Mesenchymal stem cell (in vitro differentiated cells and primary cell): ENCODE results near the gene SMC6.

Source experiments
- DNase-seq: peaks from one replicate; pipeline ENCODE4 v3.0.0-alpha.2; 2013
- H2AFZ ChIP-seq: one replicate; pipeline ENCODE4 v1.6.1; 2013; ENCODE audit warnings: low read depth, mild to moderate bottlenecking, control low read depth, inconsistent platforms, low read length, moderate library complexity
- H2AK5ac ChIP-seq: 2 replicates; pipeline ENCODE4 v1.6.1; 2013; ENCODE audit warnings: low read length, moderate library complexity, mild to moderate bottlenecking, inconsistent platforms; ENCODE audit not compliant: severe bottlenecking
- H2BK120ac ChIP-seq: one replicate; pipeline ENCODE4 v1.6.1; 2013; ENCODE audit warnings: low read depth, mild to moderate bottlenecking, inconsistent platforms, low read length, moderate library complexity
- H2BK12ac ChIP-seq, 2 experiments: one replicate each; pipeline ENCODE4 v1.6.1; 2013; ENCODE audit warnings: inconsistent platforms in 2 of 2, low read length in 2 of 2, mild to moderate bottlenecking in 2 of 2, moderate library complexity in 2 of 2, control low read depth in 1 of 2
- H2BK15ac ChIP-seq: one replicate; pipeline ENCODE4 v1.6.1; 2013; ENCODE audit warnings: mild to moderate bottlenecking, low read depth, inconsistent platforms; ENCODE audit not compliant: poor library complexity, severe bottlenecking
- H2BK5ac ChIP-seq: 2 replicates; pipeline ENCODE4 v1.6.1; 2013; ENCODE audit warnings: low read depth, mild to moderate bottlenecking, low read length, control low read depth, inconsistent platforms; ENCODE audit not compliant: poor library complexity, severe bottlenecking
- H3K14ac ChIP-seq, 2 experiments: one replicate each; pipeline ENCODE4 v1.6.1; 2013; ENCODE audit warnings: inconsistent platforms in 2 of 2, low read length in 2 of 2, control low read depth in 1 of 2, mild to moderate bottlenecking in 1 of 2, moderate library complexity in 1 of 2
- H3K18ac ChIP-seq, 2 experiments: one replicate each; pipeline ENCODE4 v1.6.1; 2013; ENCODE audit warnings: inconsistent platforms in 2 of 2, low read length in 2 of 2, control low read depth in 1 of 2, low read depth in 1 of 2, mild to moderate bottlenecking in 1 of 2
- H3K23ac ChIP-seq, 2 experiments: one replicate each; pipeline ENCODE4 v1.6.1; 2013; ENCODE audit warnings: inconsistent platforms in 2 of 2, low read length in 2 of 2, mild to moderate bottlenecking in 2 of 2, moderate library complexity in 2 of 2, control low read depth in 1 of 2
- H3K27ac ChIP-seq: 2 replicates; pipeline ENCODE4 v1.5.1; 2013; ENCODE audit warnings: mild to moderate bottlenecking, moderate library complexity, low read length, control low read depth, inconsistent platforms; ENCODE audit not compliant: poor library complexity, severe bottlenecking
- H3K27me3 ChIP-seq, 2 experiments: 2 replicates each; pipeline versions ENCODE4 v1.6.1 to v1.7.0; 2013; ENCODE audit warnings: low read length in 2 of 2, mild to moderate bottlenecking in 2 of 2, moderate library complexity in 2 of 2, control low read depth in 1 of 2, inconsistent platforms in 1 of 2; ENCODE audit not compliant: control insufficient read depth in 1 of 2, insufficient read depth in 1 of 2
- H3K36me3 ChIP-seq, 2 experiments: 2 replicates each; pipeline versions ENCODE4 v1.6.1 to v1.7.0; 2013; ENCODE audit warnings: low read length in 2 of 2, control low read depth in 1 of 2, inconsistent platforms in 1 of 2, low read depth in 1 of 2, mild to moderate bottlenecking in 1 of 2; ENCODE audit not compliant: insufficient read depth in 2 of 2, control insufficient read depth in 1 of 2
- H3K4ac ChIP-seq, 2 experiments: one replicate each; pipeline ENCODE4 v1.6.1; 2013; ENCODE audit warnings: inconsistent platforms in 2 of 2, low read length in 2 of 2, mild to moderate bottlenecking in 2 of 2, moderate library complexity in 2 of 2, control low read depth in 1 of 2, low read depth in 1 of 2
- H3K4me1 ChIP-seq: 2 replicates; pipeline ENCODE4 v1.6.1; 2013; ENCODE audit warnings: low read depth, low read length, control low read depth; ENCODE audit not compliant: control insufficient read depth, insufficient read depth
- H3K4me2 ChIP-seq: 2 replicates; pipeline ENCODE4 v1.6.1; 2013; ENCODE audit warnings: low read length, mild to moderate bottlenecking, inconsistent platforms; ENCODE audit not compliant: poor library complexity, severe bottlenecking
- H3K4me3 ChIP-seq, 2 experiments: 2 replicates each; pipeline versions ENCODE4 v1.5.1 to v1.7.0; 2013; ENCODE audit warnings: low read length in 2 of 2, mild to moderate bottlenecking in 2 of 2, control low read depth in 1 of 2, low read depth in 1 of 2; ENCODE audit not compliant: insufficient read depth in 1 of 2
- H3K79me1 ChIP-seq: replicated peaks from 2 replicates; pipeline ENCODE4 v1.6.1; 2013; ENCODE audit warnings: mild to moderate bottlenecking, control low read depth, low read length, inconsistent platforms; ENCODE audit not compliant: poor library complexity, severe bottlenecking
- H3K9ac ChIP-seq: 2 replicates; pipeline ENCODE4 v1.7.0; 2013; ENCODE audit warnings: mild to moderate bottlenecking, low read length, moderate library complexity
- H3K9me3 ChIP-seq: 2 replicates; pipeline ENCODE4 v1.7.0; 2013; ENCODE audit warnings: mild to moderate bottlenecking, low read length; ENCODE audit not compliant: control insufficient read depth
- H4K8ac ChIP-seq: one replicate; pipeline ENCODE4 v1.6.1; 2013; ENCODE audit warnings: inconsistent platforms, mild to moderate bottlenecking, low read length, moderate library complexity
- H4K91ac ChIP-seq: one replicate; pipeline ENCODE4 v1.6.1; 2013; ENCODE audit warnings: mild to moderate bottlenecking, low read length, inconsistent platforms
- WGBS: methylation state at CpG from one replicate; pipeline ENCODE4 v1.1.7; 2013; ENCODE audit warnings: mixed read lengths; 5-methylcytosine and 5-hydroxymethylcytosine counted together

The SMC6 gene

DNA sequence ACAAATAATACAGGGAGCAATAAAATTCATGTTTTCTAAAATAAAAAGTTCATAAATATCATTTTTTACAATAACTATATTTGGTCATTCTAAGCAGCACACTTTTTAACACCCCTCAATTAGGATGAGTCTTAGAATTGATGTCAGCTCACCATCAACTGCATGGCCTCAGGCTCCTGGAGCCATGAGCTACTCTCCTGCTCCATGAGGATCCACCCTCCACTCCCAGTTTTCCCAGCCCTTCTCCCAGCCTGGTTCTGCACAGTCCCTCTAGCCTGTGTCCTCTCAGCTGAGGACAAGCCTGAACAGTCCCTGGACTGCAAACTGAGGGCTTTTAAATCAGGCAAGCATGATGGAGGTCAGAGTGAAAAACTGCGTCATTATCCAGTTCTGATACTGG, 89.1 kb downstream of the SMC6 start:
- Histone ChIP-seq H2AFZ (no peak overlapping the region), H4K8ac (no peak overlapping the region), H2BK12ac (no peak overlapping the region), H2BK120ac (no peak overlapping the region), H2AK5ac (no peak overlapping the region), H3K36me3 (peaks cover 6 to 65% of the 10 kb centered on the region in 2 experiments), H3K23ac (no peak overlapping the region), H3K14ac (no peak overlapping the region), H2BK5ac (no peak overlapping the region), H4K91ac (no peak overlapping the region), H3K9me3 (no peaks in the 10 kb centered on the region), H3K27ac (no peak overlapping the region), H3K4me2 (no peak overlapping the region), H3K27me3 (no peaks in the 10 kb centered on the region), H3K18ac (no peak overlapping the region), H3K4me3 (no peak overlapping the region), H3K9ac (no peak overlapping the region), H3K4me1 (no peaks in the 10 kb centered on the region), H2BK15ac (no peak overlapping the region), H3K4ac (no peak overlapping the region), H3K79me1 (peaks cover 6% of the 10 kb centered on the region)
- DNase-seq = no peak
- WGBS = no CpG with 5 or more reads among the region's 1 CpG

DNA sequence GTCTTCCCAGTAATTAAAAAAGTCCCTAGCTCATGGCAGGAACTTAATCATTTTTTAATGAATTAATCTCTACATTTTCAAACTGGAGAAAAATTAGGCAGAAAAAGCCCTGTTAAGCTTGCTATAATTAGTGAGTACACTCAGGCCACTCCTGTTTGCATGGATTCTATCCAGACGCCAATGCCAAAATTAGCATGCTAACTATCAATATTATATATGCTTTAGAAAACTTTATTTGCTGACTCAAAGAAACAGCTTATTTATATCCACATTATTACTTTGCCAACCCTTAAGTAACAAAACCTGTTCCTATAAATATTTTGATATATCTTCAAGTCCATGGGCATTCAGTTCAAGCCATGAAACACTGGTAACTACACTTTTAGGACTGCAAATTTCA, 90.9 kb downstream of the SMC6 start:
- Histone ChIP-seq H3K9ac (no peak overlapping the region), H2BK12ac (no peak overlapping the region), H3K36me3 (peaks cover 6 to 55% of the 10 kb centered on the region in 2 experiments), H2AFZ (no peak overlapping the region), H3K27me3 (no peaks in the 10 kb centered on the region), H3K4ac (no peak overlapping the region), H3K4me3 (no peak overlapping the region), H2BK120ac (no peak overlapping the region), H3K27ac (no peak overlapping the region), H3K9me3 (no peaks in the 10 kb centered on the region), H4K8ac (no peak overlapping the region), H3K14ac (no peak overlapping the region), H2AK5ac (no peak overlapping the region), H3K4me2 (no peak overlapping the region), H3K18ac (no peak overlapping the region), H4K91ac (no peak overlapping the region), H3K23ac (no peak overlapping the region), H2BK15ac (no peak overlapping the region), H3K4me1 (no peaks in the 10 kb centered on the region), H2BK5ac (no peak overlapping the region), H3K79me1 (peaks cover 2% of the 10 kb centered on the region)
- WGBS = 100% methylated on average over 1 of the region's 1 CpG
- no peak for DNase-seq

DNA sequence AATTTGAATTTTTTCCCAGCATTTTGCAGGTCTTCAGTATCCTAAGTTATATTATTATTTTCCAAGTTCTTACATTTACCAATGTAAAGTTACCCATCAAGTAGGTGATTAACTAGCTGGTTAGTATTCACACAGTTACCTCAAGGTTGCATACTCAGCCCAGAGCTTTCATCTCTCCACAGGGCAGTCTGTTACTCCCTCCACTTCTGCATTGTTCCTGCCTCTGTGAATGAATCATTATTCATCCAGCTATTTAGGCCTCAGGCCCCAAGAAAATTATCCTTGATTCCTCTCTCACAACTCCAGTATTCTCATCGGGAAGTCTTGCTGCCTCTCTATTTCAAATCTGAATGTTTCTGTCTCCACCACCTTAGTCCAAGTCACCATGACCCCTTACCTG, 92.2 kb downstream of the SMC6 start:
- no peaks in the 10 kb centered on the region for H3K9me3 ChIP-seq
- no peaks in the 10 kb centered on the region for H3K4me1 ChIP-seq
- H3K18ac ChIP-seq = no peak overlapping the region
- no peak overlapping the region for H3K4me3 ChIP-seq
- 96% methylated on average over 1 of the region's 1 CpG for WGBS
- H3K27ac ChIP-seq = no peak overlapping the region
- H3K27me3 ChIP-seq = no peaks in the 10 kb centered on the region
- H2AK5ac ChIP-seq = no peak overlapping the region
- no peak overlapping the region for H3K4me2 ChIP-seq
- no peak overlapping the region for H3K14ac ChIP-seq
- H2BK120ac ChIP-seq = no peak overlapping the region
- H2BK5ac ChIP-seq = no peak overlapping the region
- no peak overlapping the region for H3K9ac ChIP-seq
- no peak overlapping the region for H3K4ac ChIP-seq
- no peak overlapping the region for H3K23ac ChIP-seq
- H4K91ac ChIP-seq = no peak overlapping the region
- no peak for DNase-seq
- no peak overlapping the region for H2BK15ac ChIP-seq
- H2BK12ac ChIP-seq = no peak overlapping the region
- peaks cover 1% of the 10 kb centered on the region for H3K79me1 ChIP-seq
- no peak overlapping the region for H4K8ac ChIP-seq
- no peak overlapping the region for H2AFZ ChIP-seq
- H3K36me3 ChIP-seq = peaks cover 3 to 47% of the 10 kb centered on the region in 2 experiments

DNA sequence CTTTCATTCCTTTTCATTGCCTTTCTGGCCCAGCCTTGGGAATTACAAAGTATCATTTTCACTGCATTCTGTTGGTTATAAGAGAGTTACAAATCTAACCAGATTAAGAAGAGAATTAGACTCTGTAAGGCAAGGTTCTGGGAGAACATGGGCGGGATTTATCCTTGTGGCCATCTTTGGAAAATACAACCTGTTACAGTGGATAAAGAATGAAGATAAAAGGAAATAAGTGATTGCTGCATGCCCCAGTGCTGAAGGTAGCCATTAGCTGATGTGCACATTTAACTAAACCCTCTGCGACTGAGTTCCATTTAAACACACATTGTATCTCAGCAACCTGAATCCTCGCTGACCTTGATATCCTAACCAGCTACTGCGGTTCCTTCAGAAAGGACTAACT, 93.4 kb downstream of the SMC6 start:
- no peak overlapping the region for H4K8ac ChIP-seq

More for the DNA sequence above, 93.4 kb downstream of the SMC6 start:
- H2BK5ac ChIP-seq = no peak overlapping the region
- H3K79me1 ChIP-seq = peaks cover 1% of the 10 kb centered on the region
- H3K14ac ChIP-seq = no peak overlapping the region
- DNase-seq = no peak
- no peak overlapping the region for H2BK120ac ChIP-seq
- no peak overlapping the region for H3K4me3 ChIP-seq
- H2BK12ac ChIP-seq = no peak overlapping the region
- no peaks in the 10 kb centered on the region for H3K4me1 ChIP-seq
- H3K27ac ChIP-seq = no peak overlapping the region
- H3K23ac ChIP-seq = no peak overlapping the region
- no peak overlapping the region for H3K4me2 ChIP-seq
- H2AFZ ChIP-seq = no peak overlapping the region
- H3K36me3 ChIP-seq = peaks cover 3 to 35% of the 10 kb centered on the region in 2 experiments
- no peak overlapping the region for H4K91ac ChIP-seq
- no peaks in the 10 kb centered on the region for H3K9me3 ChIP-seq
- WGBS = 98% methylated on average over 4 of the region's 4 CpGs
- H3K18ac ChIP-seq = no peak overlapping the region
- no peak overlapping the region for H3K9ac ChIP-seq
- no peak overlapping the region for H3K4ac ChIP-seq
- no peaks in the 10 kb centered on the region for H3K27me3 ChIP-seq
- H2AK5ac ChIP-seq = no peak overlapping the region
- no peak overlapping the region for H2BK15ac ChIP-seq
